GM23248 (cell line): Measurements from ENCODE around the gene VTCN1.

Experiments
- EZH2 ChIP-seq: fragments of 200-600 bp; sonication (generic); IDR thresholded peaks from 2 replicates; pipeline ENCODE4 v1.6.1; 2018; ENCODE audit warnings: antibody characterized with exemption, mild to moderate bottlenecking; ENCODE audit not compliant: insufficient read depth, poor library complexity, severe bottlenecking
- EZH2phosphoT487 ChIP-seq: fragments of 200-600 bp; sonication (generic); IDR thresholded peaks from 2 replicates; pipeline ENCODE4 v1.6.1; 2018; ENCODE audit warnings: antibody characterized with exemption, moderate library complexity, mild to moderate bottlenecking, low read depth; ENCODE audit not compliant: insufficient read depth

DNA sequence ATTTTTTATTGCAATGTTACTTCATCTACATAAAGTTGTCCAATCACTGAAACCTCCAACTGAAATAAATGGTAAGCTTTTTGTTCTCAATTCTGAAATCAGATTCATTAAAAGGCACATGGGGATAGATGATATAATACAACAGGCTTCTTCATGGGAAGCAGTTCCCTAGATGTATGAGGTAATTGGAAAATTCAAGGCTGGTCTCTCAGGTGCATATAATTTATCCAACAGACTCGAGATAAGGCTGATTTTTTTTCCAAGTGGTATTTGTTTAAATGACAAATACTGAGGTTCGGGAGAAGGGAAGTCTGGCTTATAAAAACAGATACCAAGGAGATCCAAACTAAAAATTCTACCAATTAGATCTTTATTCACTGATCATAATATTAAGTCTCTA is 103.4 kb downstream of the VTCN1 start:
- TF ChIP-seq EZH2 (no peak), EZH2phosphoT487 (no peak)
